Vagina (tissue), 2 donors: ENCODE results near the gene RHEX. TPM values are rescaled to one million over a fixed set of nuclear protein-coding genes. Genes with fewer than 3 reads are reported as not detected.

Source experiments
- DNase-seq, 2 donors: peaks; one replicate each; pipeline ENCODE4 v3.0.0-alpha.2; 2017; ENCODE audit errors: extremely low spot score in 2 of 2
- H3K27ac ChIP-seq: fragments of 200-600 bp; sonication (generic); one replicate; pipeline ENCODE4 v1.5.1; 2019
- H3K27me3 ChIP-seq: fragments of 200-600 bp; sonication (generic); one replicate; pipeline ENCODE4 v1.5.1; 2019
- H3K36me3 ChIP-seq, 2 donors: fragments of 200-600 bp; sonication (generic); one replicate each; pipeline ENCODE4 v1.5.1; 2017 to 2019
- H3K4me1 ChIP-seq: fragments of 200-600 bp; sonication (generic); one replicate; pipeline ENCODE4 v1.5.1; 2019
- H3K4me3 ChIP-seq, 2 donors: fragments of 200-600 bp; sonication (generic); 1 replicate in 1 of 2; 2 replicates in 1 of 2; pipeline ENCODE4 v1.5.1; 2016 to 2019
- H3K9me3 ChIP-seq: fragments of 200-600 bp; sonication (generic); one replicate; pipeline ENCODE4 v1.5.1; 2019
- CTCF ChIP-seq, 3 experiments: fragments of 450-650 bp in 2 of 3; fragments of 200-600 bp in 1 of 3; sonication (generic) in 1 of 3; IDR thresholded peaks; one replicate each; pipeline ENCODE4 v1.5.1; 2017 to 2019; ENCODE audit warnings: antibody characterized with exemption in 3 of 3, mild to moderate bottlenecking in 2 of 3, moderate library complexity in 2 of 3
- POLR2A ChIP-seq, 2 donors: fragments of 450-650 bp; IDR thresholded peaks; one replicate each; pipeline ENCODE4 v1.6.1; 2017; ENCODE audit warnings: antibody characterized with exemption in 2 of 2, mild to moderate bottlenecking in 2 of 2, moderate library complexity in 2 of 2
- POLR2AphosphoS5 ChIP-seq, 2 donors: sonication (generic); formaldehyde crosslinking; IDR thresholded peaks; one replicate each; pipeline ENCODE4 v1.9.0; 2017; ENCODE audit warnings: antibody characterized with exemption in 2 of 2, mild to moderate bottlenecking in 2 of 2, low read depth in 1 of 2; ENCODE audit not compliant: insufficient read depth in 1 of 2
- intact Hi-C: fragments of 100-400 bp; cut with DNase I; formaldehyde crosslinking; loops from one replicate; pipeline ENCODE4 v1.15.1; 2023
- total RNA-seq: library from RNA; depleted of rRNA; stranded (reverse); fragments of >200 nt; gene quantifications from one replicate; pipeline ENCODE4 v1.2.3, GENCODE V29; 2016

The RHEX gene
- total RNA-seq, 1 donor from 2014 or later, result 1.7 TPM

DNA sequence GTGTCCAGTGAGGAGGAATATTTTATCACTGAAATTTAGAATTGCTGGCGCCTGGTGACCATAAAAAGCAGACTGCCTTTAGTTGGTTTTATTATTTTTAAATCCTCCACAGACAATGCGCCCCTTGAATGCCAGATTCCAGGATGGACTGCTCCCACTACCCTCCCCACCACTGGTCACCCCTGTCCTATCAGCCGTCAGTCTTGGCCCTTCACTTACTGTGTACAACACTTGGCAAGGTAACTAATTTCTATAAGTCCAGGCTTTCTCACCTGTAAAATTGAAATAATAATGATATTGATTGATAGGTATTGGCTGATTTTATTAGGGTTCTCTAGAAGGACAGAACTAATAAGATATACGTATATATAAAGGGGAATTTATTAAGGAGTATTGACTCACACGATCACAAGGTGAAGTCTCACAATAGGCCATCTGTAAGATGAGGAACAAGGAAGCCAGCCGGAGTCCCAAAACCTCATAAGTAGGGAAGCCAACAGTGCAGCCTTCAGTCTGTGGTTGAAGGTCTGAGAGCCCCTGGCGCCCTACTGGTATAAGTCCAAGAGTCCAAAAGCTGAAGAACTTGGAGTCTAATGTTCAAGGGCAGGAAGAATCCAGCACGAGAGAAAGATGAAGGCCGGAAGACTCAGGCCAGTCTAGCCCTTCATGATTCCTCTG, 17.8 kb downstream of the RHEX start:
- Histone ChIP-seq H3K9me3 (no peaks in the 10 kb centered on the region), H3K4me3 (no peak overlapping the region), H3K27me3 (no peaks in the 10 kb centered on the region), H3K4me1 (peaks cover under 1% of the 10 kb centered on the region), H3K27ac (no peak overlapping the region), H3K36me3 (no peaks in the 10 kb centered on the region)
- DNase-seq, result no peak
- intact Hi-C loops, result no loop called here
- TF ChIP-seq CTCF (IDR thresholded peaks at IDR 0.05) (no peak), POLR2A (IDR thresholded peaks at IDR 0.05) (no peak), POLR2AphosphoS5 (IDR thresholded peaks at IDR 0.05; ENCODE audit: insufficient read depth in 1 of 2, low read depth in 1 of 2) (no peak)

DNA sequence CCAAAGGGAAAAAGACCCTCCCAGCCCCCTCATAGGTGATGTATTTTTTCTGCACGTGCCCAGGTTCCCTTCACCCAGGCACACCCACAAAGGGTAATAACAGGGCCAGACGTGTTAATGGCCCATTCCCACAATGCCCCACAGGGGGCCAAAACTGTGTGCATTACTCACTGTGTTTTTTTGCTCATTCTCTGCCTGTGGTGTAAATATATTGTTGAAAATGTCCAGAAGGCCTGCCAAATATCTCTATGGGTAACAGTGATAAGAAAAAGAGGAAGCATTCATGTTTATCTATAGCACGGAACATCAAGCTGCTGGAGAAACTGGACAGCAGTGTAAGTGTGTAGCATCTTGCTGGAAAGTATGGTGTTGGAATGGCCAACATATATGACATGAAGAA, 21.9 kb downstream of the RHEX start:
- intact Hi-C loops, result no loop called here
- no peaks in the 10 kb centered on the region for H3K27me3 ChIP-seq
- TF ChIP-seq POLR2AphosphoS5 (IDR thresholded peaks at IDR 0.05; ENCODE audit: insufficient read depth in 1 of 2, low read depth in 1 of 2) (no peak), CTCF (IDR thresholded peaks at IDR 0.05) (no peak), POLR2A (IDR thresholded peaks at IDR 0.05) (no peak)
- H3K9me3 ChIP-seq, result no peaks in the 10 kb centered on the region
- H3K4me1 ChIP-seq, result peaks cover 7% of the 10 kb centered on the region
- no peak overlapping the region for H3K4me3 ChIP-seq
- no peak for DNase-seq
- no peaks in the 10 kb centered on the region for H3K36me3 ChIP-seq
- H3K27ac ChIP-seq, result no peak overlapping the region

- no peak for TF ChIP-seq CTCF (IDR thresholded peaks at IDR 0.05)
- TF ChIP-seq POLR2AphosphoS5 (IDR thresholded peaks at IDR 0.05; ENCODE audit: insufficient read depth in 1 of 2, low read depth in 1 of 2), result peak in 1 of 2 donors; percentile 36
- no peak for DNase-seq
- Histone ChIP-seq H3K4me3 (no peak overlapping the region), H3K27me3 (no peaks in the 10 kb centered on the region), H3K27ac (no peak overlapping the region), H3K36me3 (no peaks in the 10 kb centered on the region), H3K4me1 (peaks cover 7% of the 10 kb centered on the region), H3K9me3 (no peaks in the 10 kb centered on the region)
- intact Hi-C loops, result no loop called here
These were observed 23.1 kb downstream of the RHEX start for GRCh38 chr1:206075786-206076755.

GRCh38 chr1:206079135-206079534, 26.2 kb downstream of the RHEX start:
- no peak for TF ChIP-seq POLR2AphosphoS5 (IDR thresholded peaks at IDR 0.05; ENCODE audit: insufficient read depth in 1 of 2, low read depth in 1 of 2)
- TF ChIP-seq POLR2A (IDR thresholded peaks at IDR 0.05), result no peak
- TF ChIP-seq CTCF (IDR thresholded peaks at IDR 0.05), result no peak
- no peaks in the 10 kb centered on the region for H3K36me3 ChIP-seq
- no peak for DNase-seq
- H3K27ac ChIP-seq, result no peak overlapping the region
- H3K9me3 ChIP-seq, result no peaks in the 10 kb centered on the region
- intact Hi-C loops, result no loop called here
- peaks cover 7% of the 10 kb centered on the region for H3K4me1 ChIP-seq
- no peak overlapping the region for H3K4me3 ChIP-seq
- no peaks in the 10 kb centered on the region for H3K27me3 ChIP-seq
